PC-3 (cell line): Measurements from ENCODE around the gene MYBPC3. TPM values are rescaled to one million over a fixed set of nuclear protein-coding genes. Genes with fewer than 3 reads are reported as not detected.

Experiments
- ATAC-seq: fragments of 200-7000 bp; cut with Tn5 transposase; 2 replicates; pipeline ENCODE4 v1.9.1; 2020; ENCODE audit warnings: mild to moderate bottlenecking, moderate library complexity
- BruUV-seq: library from RNA; stranded (reverse); fragments of 400-500 nt; replicated peaks from 2 replicates; lab custom pipeline; 2021; lab: Mats Ljungman, UMichigan
- CTCF ChIA-PET: fragments of 300-600 bp; sonication (Branson Sonifier 250); formaldehyde crosslinking; loops from one replicate; lab custom pipeline; 2022; ENCODE audit warnings: antibody characterized with exemption; lab: Charles Lee
- POLR2A ChIA-PET: fragments of 300-600 bp; sonication (Branson Sonifier 250); formaldehyde crosslinking; loops from one replicate; lab custom pipeline; 2022; ENCODE audit warnings: antibody characterized with exemption; ENCODE audit not compliant: unreplicated experiment; lab: Charles Lee
- DNase-seq: peaks from one replicate; pipeline ENCODE4 v3.0.0-alpha.2; 2015
- H2AFZ ChIP-seq: fragments of 300-600 bp; sonication (generic); 2 replicates; pipeline ENCODE4 v1.6.0; 2016; ENCODE audit warnings: antibody characterized with exemption, low read length
- H3F3A ChIP-seq: fragments of 300-600 bp; sonication (generic); one replicate; pipeline ENCODE4 v1.6.0; 2017; ENCODE audit warnings: antibody characterized with exemption, low read length, control low read depth, mild to moderate bottlenecking; ENCODE audit not compliant: unreplicated experiment
- H3K27ac ChIP-seq: fragments of 300-600 bp; sonication (generic); 2 replicates; pipeline ENCODE4 v1.5.1; 2016; ENCODE audit warnings: mild to moderate bottlenecking, low read length
- H3K27me3 ChIP-seq: fragments of 300-600 bp; sonication (generic); 2 replicates; pipeline ENCODE4 v1.6.1; 2016; ENCODE audit warnings: low read length, mixed read lengths
- H3K36me3 ChIP-seq: fragments of 300-600 bp; sonication (generic); 2 replicates; pipeline ENCODE4 v1.6.1; 2016; ENCODE audit warnings: low read depth, mixed run types, low read length, mixed read lengths
- H3K4me1 ChIP-seq: fragments of 300-600 bp; sonication (generic); 2 replicates; pipeline ENCODE4 v1.5.1; 2016; ENCODE audit warnings: low read length; ENCODE audit not compliant: insufficient read depth
- H3K4me2 ChIP-seq: fragments of 300-600 bp; sonication (generic); 2 replicates; pipeline ENCODE4 v1.6.0; 2016; ENCODE audit warnings: low read length
- H3K4me3 ChIP-seq: fragments of 300-600 bp; sonication (generic); 2 replicates; pipeline ENCODE4 v1.5.1; 2016; ENCODE audit warnings: mild to moderate bottlenecking, low read length, mixed read lengths
- H3K79me2 ChIP-seq: fragments of 300-600 bp; sonication (generic); 2 replicates; pipeline ENCODE4 v1.6.1; 2017; ENCODE audit warnings: low read length, mixed read lengths
- H3K9ac ChIP-seq: fragments of 300-600 bp; sonication (generic); 2 replicates; pipeline ENCODE4 v1.6.0; 2016; ENCODE audit warnings: mild to moderate bottlenecking, low read length
- H3K9me2 ChIP-seq: fragments of 300-600 bp; sonication (generic); replicated peaks from 2 replicates; pipeline ENCODE4 v1.6.1; 2016; ENCODE audit warnings: mixed run types, low read length, mixed read lengths
- H3K9me3 ChIP-seq: fragments of 300-600 bp; sonication (generic); 2 replicates; pipeline ENCODE4 v1.6.1; 2016; ENCODE audit warnings: low read length, mixed read lengths
- H4K20me1 ChIP-seq: fragments of 300-600 bp; sonication (generic); 2 replicates; pipeline ENCODE4 v1.6.1; 2016; ENCODE audit warnings: low read length, mixed read lengths
- EZH2 ChIP-seq: fragments of 300-600 bp; sonication (generic); IDR thresholded peaks from one replicate; pipeline ENCODE4 v1.6.1; 2017; ENCODE audit warnings: antibody characterized with exemption, mild to moderate bottlenecking, low read length; ENCODE audit not compliant: unreplicated experiment
- EZH2phosphoT487 ChIP-seq: fragments of 300-600 bp; sonication (generic); IDR thresholded peaks from 2 replicates; pipeline ENCODE4 v1.6.1; 2018; ENCODE audit warnings: mild to moderate bottlenecking, antibody characterized with exemption, low read length, borderline replicate concordance
- intact Hi-C: fragments of 100-400 bp; cut with micrococcal nuclease; formaldehyde crosslinking; loops from 2 replicates; pipeline ENCODE4 v1.9.0; 2023
- total RNA-seq: library from RNA; depleted of rRNA; stranded (reverse); fragments of >200 nt; gene quantifications from 2 replicates; pipeline ENCODE4 v1.2.3, GENCODE V29; 2014
- TF ChIP-seq, protein P1 (sequence below): fragments of 300-600 bp; sonication (generic); conservative IDR thresholded peaks from 2 replicates; pipeline ENCODE4 v1.5.1; 2017; ENCODE audit warnings: antibody characterized with exemption, low read depth, mild to moderate bottlenecking, low read length

The MYBPC3 gene
- total RNA-seq, 1 experiment from 2014 or later = not detected

- H3K9me3 ChIP-seq = no peaks in the 10 kb centered on the region
- TF ChIP-seq EZH2 (no peak), EZH2phosphoT487 (no peak)
- TF ChIP-seq, protein P1, sequence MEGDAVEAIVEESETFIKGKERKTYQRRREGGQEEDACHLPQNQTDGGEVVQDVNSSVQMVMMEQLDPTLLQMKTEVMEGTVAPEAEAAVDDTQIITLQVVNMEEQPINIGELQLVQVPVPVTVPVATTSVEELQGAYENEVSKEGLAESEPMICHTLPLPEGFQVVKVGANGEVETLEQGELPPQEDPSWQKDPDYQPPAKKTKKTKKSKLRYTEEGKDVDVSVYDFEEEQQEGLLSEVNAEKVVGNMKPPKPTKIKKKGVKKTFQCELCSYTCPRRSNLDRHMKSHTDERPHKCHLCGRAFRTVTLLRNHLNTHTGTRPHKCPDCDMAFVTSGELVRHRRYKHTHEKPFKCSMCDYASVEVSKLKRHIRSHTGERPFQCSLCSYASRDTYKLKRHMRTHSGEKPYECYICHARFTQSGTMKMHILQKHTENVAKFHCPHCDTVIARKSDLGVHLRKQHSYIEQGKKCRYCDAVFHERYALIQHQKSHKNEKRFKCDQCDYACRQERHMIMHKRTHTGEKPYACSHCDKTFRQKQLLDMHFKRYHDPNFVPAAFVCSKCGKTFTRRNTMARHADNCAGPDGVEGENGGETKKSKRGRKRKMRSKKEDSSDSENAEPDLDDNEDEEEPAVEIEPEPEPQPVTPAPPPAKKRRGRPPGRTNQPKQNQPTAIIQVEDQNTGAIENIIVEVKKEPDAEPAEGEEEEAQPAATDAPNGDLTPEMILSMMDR = no peak
- no peak for ATAC-seq
- H2AFZ ChIP-seq = no peak overlapping the region
- no peaks in the 10 kb centered on the region for H4K20me1 ChIP-seq
- H3K79me2 ChIP-seq = no peaks in the 10 kb centered on the region
- no peak for DNase-seq
- no peaks in the 10 kb centered on the region for H3K4me1 ChIP-seq
- intact Hi-C loops = no loop called here
- ChIA-PET POLR2A (no interaction called here), CTCF (interaction anchor here (0.6 kb wide), 1 partner anchor 1580 kb away, joined by 3 read pairs; no protein-coding TSS in a partner anchor)
- H3K4me3 ChIP-seq = no peak overlapping the region
- no peaks in the 10 kb centered on the region for H3F3A ChIP-seq
- no peaks in the 10 kb centered on the region for H3K36me3 ChIP-seq
- no peaks in the 10 kb centered on the region for H3K27me3 ChIP-seq
- no peaks in the 10 kb centered on the region for H3K9me2 ChIP-seq
- H3K4me2 ChIP-seq = no peak overlapping the region
- no peak overlapping the region for H3K27ac ChIP-seq
- BruUV-seq = no TSS peak
- H3K9ac ChIP-seq = no peak overlapping the region
Measured at GRCh38 chr11:47351156-47352126, 1.1 kb downstream of the MYBPC3 start.

DNA sequence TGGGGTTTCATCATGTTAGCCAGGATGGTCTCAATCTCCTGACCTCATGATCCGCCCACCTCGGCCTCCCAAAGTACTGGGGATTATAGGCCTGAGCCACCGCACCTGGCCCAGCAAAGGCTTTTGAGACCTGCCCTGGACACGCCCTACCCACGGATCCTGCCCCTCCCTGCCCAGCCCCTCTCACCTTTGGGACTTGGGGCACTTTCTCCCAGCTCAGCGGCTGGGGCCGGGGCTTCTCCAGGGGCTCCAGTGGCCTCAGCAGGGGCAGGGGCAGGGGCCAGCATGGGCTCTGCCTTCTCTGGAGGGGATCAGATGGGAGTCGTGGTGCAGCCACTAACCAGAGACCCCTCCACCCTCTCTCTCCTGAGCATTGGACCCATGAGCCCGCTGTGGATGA is 2.2 kb downstream of the MYBPC3 start:
- H3K4me3 ChIP-seq = no peak overlapping the region
- no peak for DNase-seq
- H4K20me1 ChIP-seq = no peaks in the 10 kb centered on the region
- no peaks in the 10 kb centered on the region for H3F3A ChIP-seq
- no TSS peak for BruUV-seq
- no peak overlapping the region for H3K9ac ChIP-seq
- H3K9me2 ChIP-seq = no peaks in the 10 kb centered on the region
- no peaks in the 10 kb centered on the region for H3K27me3 ChIP-seq
- no peaks in the 10 kb centered on the region for H3K36me3 ChIP-seq
- ATAC-seq = no peak
- intact Hi-C loops = no loop called here
- H2AFZ ChIP-seq = no peak overlapping the region
- H3K4me1 ChIP-seq = no peaks in the 10 kb centered on the region
- TF ChIP-seq EZH2 (no peak), EZH2phosphoT487 (no peak)
- TF ChIP-seq, protein P1 = no peak
- CTCF ChIA-PET = no interaction called here
- H3K4me2 ChIP-seq = no peak overlapping the region
- POLR2A ChIA-PET = no interaction called here
- no peaks in the 10 kb centered on the region for H3K9me3 ChIP-seq
- H3K27ac ChIP-seq = no peak overlapping the region
- no peaks in the 10 kb centered on the region for H3K79me2 ChIP-seq
